GM23248 (cell line): ENCODE results near the gene FXR2. TPM values are rescaled to one million over a fixed set of nuclear protein-coding genes. Genes with fewer than 3 reads are reported as not detected.
A peak's percentile ranks its signal among the peaks of the same experiment; 100 is the strongest.
"Not testable (repeated sequence)": the region's sequence is repeated elsewhere in the genome, so short reads cannot be mapped to it uniquely, and the experiment has no call there.

Source experiments
- DNase-seq: peaks from one replicate; pipeline ENCODE4 v3.0.0-alpha.2; 2015
- H2AFZ ChIP-seq: fragments of 200-600 bp; sonication (generic); 2 replicates; pipeline ENCODE4 v1.6.1; 2016; ENCODE audit warnings: antibody characterized with exemption
- H3F3A ChIP-seq: fragments of 200-600 bp; sonication (generic); 2 replicates; pipeline ENCODE4 v1.6.1; 2016; ENCODE audit warnings: mild to moderate bottlenecking, antibody characterized with exemption, mixed run types; ENCODE audit not compliant: insufficient read depth
- H3K27ac ChIP-seq: fragments of 200-600 bp; sonication (generic); 2 replicates; pipeline ENCODE4 v1.5.1; 2016; ENCODE audit warnings: mild to moderate bottlenecking
- H3K27me3 ChIP-seq: fragments of 200-600 bp; sonication (generic); replicated peaks from 2 replicates; pipeline ENCODE4 v1.6.1; 2016; ENCODE audit warnings: mild to moderate bottlenecking; ENCODE audit not compliant: insufficient read depth
- H3K36me3 ChIP-seq: fragments of 200-600 bp; sonication (generic); 2 replicates; pipeline ENCODE4 v1.6.1; 2016; ENCODE audit warnings: low read depth, mild to moderate bottlenecking
- H3K4me1 ChIP-seq: fragments of 200-600 bp; sonication (generic); 2 replicates; pipeline ENCODE4 v1.6.1; 2016; ENCODE audit warnings: mild to moderate bottlenecking; ENCODE audit not compliant: insufficient read depth
- H3K4me2 ChIP-seq: fragments of 200-600 bp; sonication (generic); one replicate; pipeline ENCODE4 v1.6.1; 2016; ENCODE audit warnings: mild to moderate bottlenecking; ENCODE audit not compliant: unreplicated experiment
- H3K4me3 ChIP-seq: fragments of 200-600 bp; sonication (generic); 2 replicates; pipeline ENCODE4 v1.5.1; 2016; ENCODE audit warnings: mild to moderate bottlenecking
- H3K79me2 ChIP-seq: fragments of 200-600 bp; sonication (generic); 2 replicates; pipeline ENCODE4 v1.6.1; 2016; ENCODE audit warnings: mild to moderate bottlenecking; ENCODE audit not compliant: insufficient read depth
- H3K9ac ChIP-seq: fragments of 200-600 bp; sonication (generic); 2 replicates; pipeline ENCODE4 v1.6.1; 2016; ENCODE audit warnings: mild to moderate bottlenecking
- H3K9me2 ChIP-seq: fragments of 200-600 bp; sonication (generic); 2 replicates; pipeline ENCODE4 v1.6.1; 2016; ENCODE audit warnings: mixed run types, mild to moderate bottlenecking, moderate library complexity; ENCODE audit not compliant: insufficient read depth
- H3K9me3 ChIP-seq: fragments of 200-600 bp; sonication (generic); one replicate; pipeline ENCODE4 v1.6.1; 2017; ENCODE audit warnings: low read depth
- H4K20me1 ChIP-seq: fragments of 200-600 bp; sonication (generic); 2 replicates; pipeline ENCODE4 v1.6.0; 2016; ENCODE audit not compliant: insufficient read depth
- EZH2 ChIP-seq: fragments of 200-600 bp; sonication (generic); IDR thresholded peaks from 2 replicates; pipeline ENCODE4 v1.6.1; 2018; ENCODE audit warnings: antibody characterized with exemption, mild to moderate bottlenecking; ENCODE audit not compliant: insufficient read depth, poor library complexity, severe bottlenecking
- EZH2phosphoT487 ChIP-seq: fragments of 200-600 bp; sonication (generic); IDR thresholded peaks from 2 replicates; pipeline ENCODE4 v1.6.1; 2018; ENCODE audit warnings: antibody characterized with exemption, moderate library complexity, mild to moderate bottlenecking, low read depth; ENCODE audit not compliant: insufficient read depth
- WGBS, 2 experiments: methylation state at CpG; one replicate each; pipeline ENCODE4 v1.1.6; 2015 to 2017; ENCODE audit warnings: low lambda C conversion rate in 2 of 2, low coverage in 1 of 2; ENCODE audit errors: missing lambda C conversion rate in 2 of 2; 5-methylcytosine and 5-hydroxymethylcytosine counted together
- in situ Hi-C: fragments of 300-500 bp; cut with MboI; formaldehyde crosslinking; loops from 2 replicates; pipeline ENCODE4 v1.15.0; 2020
- polyA plus RNA-seq: library from polyadenylated mRNA; unstranded; fragments of >200 nt; fragmentation: Nextera tagmentation; extraction: Ambion mirVana; gene quantifications from 2 replicates; pipeline ENCODE4 v1.2.1, GENCODE V29; 2016
- total RNA-seq: library from RNA; depleted of rRNA; stranded (reverse); fragments of >200 nt; shearing (Covaris generic); gene quantifications from 2 replicates; pipeline ENCODE4 v1.2.3, GENCODE V29; 2014

The FXR2 gene
- total and polyA plus RNA-seq, 2 experiments from 2014 or later = 10.9 to 57.1 TPM

- DNase-seq = no peak
- Histone ChIP-seq H3K9me3 (no peaks in the 10 kb centered on the region), H3K36me3 (0 out of 2 replicates have a peak, but pooled peaks cover 9% of the 10 kb centered on the region), H3K4me2 (peak overlapping the region; percentile 51), H3K4me1 (peaks cover 26% of the 10 kb centered on the region), H3K9ac (peak overlapping the region; percentile 25; the same call in 1 of the 2 replicates), H3K79me2 (peaks cover 76% of the 10 kb centered on the region), H3K27ac (no peak overlapping the region), H3K27me3 (no peaks in the 10 kb centered on the region), H3F3A (0 out of 2 replicates have a peak, but pooled peaks cover 6% of the 10 kb centered on the region), H3K4me3 (peak overlapping the region; percentile 40), H2AFZ (no peak overlapping the region), H4K20me1 (no peaks in the 10 kb centered on the region; the same call in 1 of the 2 replicates), H3K9me2 (no peaks in the 10 kb centered on the region)
- in situ Hi-C loops = no loop called here
- TF ChIP-seq EZH2 = no peak
- no peak for TF ChIP-seq EZH2phosphoT487
- 92% methylated on average over 3 of the region's 3 CpGs for WGBS, 2 experiments
Observed at GRCh38 chr17:7611635-7612293, 2.9 kb downstream of the FXR2 start.

DNA sequence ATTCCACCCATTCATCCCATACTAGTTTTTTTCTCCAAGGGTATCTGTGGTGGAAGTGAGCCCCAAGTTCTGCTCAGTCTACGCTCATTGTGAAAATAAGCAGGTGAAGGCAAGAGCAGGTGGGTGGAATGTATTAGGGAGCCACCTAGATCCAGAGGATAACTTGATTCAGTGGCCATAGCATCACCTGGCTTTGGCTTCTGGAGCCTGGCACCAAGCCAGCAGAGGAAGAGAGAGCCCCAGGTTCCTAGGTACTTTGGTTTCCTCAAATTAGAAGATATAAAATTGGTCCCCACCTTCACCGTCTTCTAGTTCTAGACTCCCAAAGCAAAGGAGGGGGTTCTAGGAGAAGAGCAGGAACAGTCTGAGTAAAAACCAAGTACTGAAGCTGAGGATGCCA lies 4.1 kb downstream of the FXR2 start:
- in situ Hi-C loops = no loop called here

GRCh38 chr17:7606280-7606679 lies 8.4 kb downstream of the FXR2 start:
- Histone ChIP-seq H3K9me2 (no peaks in the 10 kb centered on the region), H3K36me3 (peaks cover 26% of the 10 kb centered on the region; the same call in 1 of the 2 replicates), H4K20me1 (no peaks in the 10 kb centered on the region; the same call in 1 of the 2 replicates), H3K4me3 (no peak overlapping the region), H3K79me2 (peaks cover 63% of the 10 kb centered on the region), H3K4me2 (no peak overlapping the region), H3K9ac (no peak overlapping the region), H2AFZ (no peak overlapping the region), H3K4me1 (peaks cover under 1% of the 10 kb centered on the region; the same call in 1 of the 2 replicates), H3K27ac (no peak overlapping the region), H3K9me3 (no peaks in the 10 kb centered on the region), H3F3A (no peaks in the 10 kb centered on the region), H3K27me3 (no peaks in the 10 kb centered on the region)
- TF ChIP-seq EZH2phosphoT487 (no peak), EZH2 (no peak)
- 98 to 99% methylated on average over 4 of the region's 4 CpGs for WGBS, 2 experiments
- in situ Hi-C loops = no loop called here
- no peak for DNase-seq

More for the DNA sequence above, 4.1 kb downstream of the FXR2 start:
- peaks cover 87% of the 10 kb centered on the region for H3K79me2 ChIP-seq
- H3K4me2 ChIP-seq = no peak overlapping the region
- DNase-seq = no peak
- H3K9ac ChIP-seq = no peak overlapping the region
- H3K27me3 ChIP-seq = no peaks in the 10 kb centered on the region
- H3K36me3 ChIP-seq = peaks cover 9% of the 10 kb centered on the region; the same call in 1 of the 2 replicates
- H3K4me3 ChIP-seq = no peak overlapping the region
- H3K9me2 ChIP-seq = no peaks in the 10 kb centered on the region
- no peak overlapping the region for H2AFZ ChIP-seq
- H3K27ac ChIP-seq = no peak overlapping the region
- 0 out of 2 replicates have a peak, but pooled peaks cover 6% of the 10 kb centered on the region for H3F3A ChIP-seq
- no peaks in the 10 kb centered on the region; the same call in 1 of the 2 replicates for H4K20me1 ChIP-seq
- no peaks in the 10 kb centered on the region for H3K9me3 ChIP-seq
- 97 to 98% methylated on average over 2 of the region's 2 CpGs for WGBS, 2 experiments
- TF ChIP-seq EZH2 (no peak), EZH2phosphoT487 (no peak)
- H3K4me1 ChIP-seq = peaks cover 26% of the 10 kb centered on the region

DNA sequence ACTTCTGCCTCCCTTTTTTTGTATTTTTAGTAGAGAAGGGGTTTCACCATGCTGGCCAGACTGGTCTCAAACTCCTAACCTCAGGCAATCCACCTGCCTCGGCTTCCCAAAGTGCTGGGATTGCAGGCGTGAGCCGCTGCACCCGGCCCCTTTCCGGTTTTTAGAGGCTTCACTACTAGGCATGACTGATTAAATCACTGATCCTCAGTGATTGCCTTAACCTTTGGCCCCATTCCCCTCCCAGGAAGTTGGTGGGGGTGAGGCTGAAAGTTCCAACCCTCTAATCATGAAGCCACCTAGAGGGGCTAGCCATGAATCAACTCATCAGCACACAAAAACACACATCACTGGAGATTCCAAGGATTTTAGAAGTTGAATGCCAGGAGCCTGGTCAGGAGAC lies 17.1 kb downstream of the FXR2 start:
- H3K4me1 ChIP-seq, H4K20me1 ChIP-seq, in situ Hi-C loops, H3K4me3 ChIP-seq, DNase-seq, H3K9me3 ChIP-seq, H3K27me3 ChIP-seq, H3K27ac ChIP-seq, H3K9ac ChIP-seq, H3K4me2 ChIP-seq, H2AFZ ChIP-seq, H3K9me2 ChIP-seq: not testable (repeated sequence)
- 97 to 98% methylated on average over 5 of the region's 5 CpGs for WGBS, 2 experiments
- Histone ChIP-seq H3K36me3 (peaks cover 74% of the 10 kb centered on the region), H3K79me2 (peaks cover 11% of the 10 kb centered on the region), H3F3A (peaks cover 15% of the 10 kb centered on the region)
